ENCODE measurements around the gene GAS7. TPM values are rescaled to one million over a fixed set of nuclear protein-coding genes. Genes with fewer than 3 reads are reported as not detected.

GAS7 gene
- total and polyA plus RNA-seq, 2 of the 13 experiments (the other 11 are each of a cell fraction or from before 2014, with no cell fraction given) = 1.0 to 5.2 TPM

DNA sequence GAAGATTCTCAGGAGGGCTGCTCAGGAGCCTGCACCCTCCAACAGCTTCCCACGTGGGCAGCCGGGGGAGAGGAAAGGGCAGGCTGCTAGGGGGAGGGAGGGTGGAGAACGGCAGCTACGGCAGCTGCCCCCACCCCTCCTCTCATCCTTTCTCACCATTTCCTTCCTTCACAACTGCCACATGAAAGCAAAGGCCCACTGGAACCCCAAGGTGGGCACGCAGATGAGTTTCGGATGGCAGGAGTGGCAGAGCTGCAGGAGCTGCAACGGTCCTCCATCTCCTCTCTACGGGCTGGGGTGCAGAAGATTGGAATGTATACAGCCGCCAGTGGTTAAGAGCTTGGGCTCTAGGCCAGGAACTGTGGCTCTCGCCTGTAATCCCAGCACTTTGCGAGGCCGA is 77.7 kb downstream of the GAS7 start:
- Histone ChIP-seq H3K27me3 (ENCODE audit: control insufficient read depth in 1 of 2, insufficient read depth in 2 of 2, low read length in 2 of 2) (peaks cover 0 to 10% of the 10 kb centered on the region in 2 experiments; a peak in 1 of 5 replicates), H2AFZ (ENCODE audit: low read length) (no peak overlapping the region), H3K36me3 (replicated peaks in 1 of 2; ENCODE audit: control insufficient read depth in 1 of 2, insufficient read depth in 2 of 2, low read length in 2 of 2) (no peaks in the 10 kb centered on the region), H3K9ac (ENCODE audit: insufficient read depth, low read depth, low read length) (no peak overlapping the region), H4K20me1 (ENCODE audit: insufficient read depth, low read length) (no peaks in the 10 kb centered on the region), H3K4me2 (ENCODE audit: low read depth, low read length) (no peak overlapping the region), H3K4me1 (ENCODE audit: insufficient read depth, low read length) (no peaks in the 10 kb centered on the region), H3K9me3 (ENCODE audit: low read length) (no peaks in the 10 kb centered on the region), H3K79me2 (ENCODE audit: insufficient read depth, low read length) (no peaks in the 10 kb centered on the region), H3K4me3 (replicated peaks in 1 of 3; ENCODE audit: insufficient read depth in 1 of 3, low read depth in 2 of 3, low read length in 3 of 3) (no peak overlapping the region), H3K27ac (ENCODE audit: extremely low read length, insufficient read depth, low read length) (no peak overlapping the region)
- intact Hi-C loops (cut with micrococcal nuclease; ENCODE audit: unreplicated experiment) = no loop called here
- ATAC-seq (no peak), DNase-seq (ENCODE audit: low spot score) (no peak), FAIRE-seq (no peak)
- ChIA-PET POLR2A (no interaction called here), CTCF (ENCODE audit: low intra/inter-chr PET ratio, low total read pairs) (no interaction called here)
- no TSS peak for BruUV-seq (replicated peaks)
- in situ Hi-C loops (cut with HindIII; ENCODE audit: extremely low pct_ligation_motif_present, low pct_unique_long_range_greater_than_20kb) = loop anchor here (25.0 kb wide), 1 partner anchor 92 kb away; no protein-coding TSS in a partner anchor
- TF ChIP-seq ZSCAN29 (CRISPR knock-in tag; conservative IDR thresholded peaks at IDR 0.05) = no peak
- no peak for TF ChIP-seq ZNF468 (CRISPR knock-in tag; IDR thresholded peaks at IDR 0.05)
- TF ChIP-seq, protein P1, sequence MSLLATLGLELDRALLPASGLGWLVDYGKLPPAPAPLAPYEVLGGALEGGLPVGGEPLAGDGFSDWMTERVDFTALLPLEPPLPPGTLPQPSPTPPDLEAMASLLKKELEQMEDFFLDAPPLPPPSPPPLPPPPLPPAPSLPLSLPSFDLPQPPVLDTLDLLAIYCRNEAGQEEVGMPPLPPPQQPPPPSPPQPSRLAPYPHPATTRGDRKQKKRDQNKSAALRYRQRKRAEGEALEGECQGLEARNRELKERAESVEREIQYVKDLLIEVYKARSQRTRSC (CRISPR knock-in tag; IDR thresholded peaks at IDR 0.05; ENCODE audit: low read depth) = no peak
- TF ChIP-seq PHB2 (IDR thresholded peaks at IDR 0.05; ENCODE audit: partially characterized antibody) = no peak
- no peak for TF ChIP-seq FOXA1 (IDR thresholded peaks at IDR 0.05)
- no peak for TF ChIP-seq FOXA1 (CRISPR knock-in tag; IDR thresholded peaks at IDR 0.05)
- no peak for TF ChIP-seq TAF1 (CRISPR knock-in tag; IDR thresholded peaks at IDR 0.05)
- WGBS (ENCODE audit: low lambda C conversion rate) = 29% methylated on average over 7 of the region's 12 CpGs

DNA sequence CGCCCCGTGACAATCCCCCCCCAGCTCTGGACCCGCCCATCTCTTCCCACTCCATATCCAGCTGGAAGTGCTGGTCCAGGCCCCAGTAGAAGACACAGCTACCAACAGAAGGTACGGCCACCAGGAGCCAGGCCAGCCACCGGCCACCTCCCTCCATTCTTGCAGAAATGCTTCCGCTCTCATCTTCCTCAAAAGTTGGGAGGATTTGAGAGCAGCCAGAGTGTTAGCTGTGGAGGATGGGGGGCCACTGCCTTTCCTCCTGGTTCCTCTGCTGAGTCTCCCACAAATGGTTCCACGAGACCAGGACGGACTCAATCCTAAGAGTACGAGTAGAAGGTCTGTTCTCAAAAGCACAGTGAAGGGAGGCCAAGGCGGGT is 78.3 kb downstream of the GAS7 start:
- CTCF ChIA-PET (ENCODE audit: low intra/inter-chr PET ratio, low total read pairs) = no interaction called here
- FAIRE-seq = no peak
- H3K4me2 ChIP-seq (ENCODE audit: low read depth, low read length) = no peak overlapping the region

More for the DNA sequence above, 78.3 kb downstream of the GAS7 start:
- peaks cover 0 to 14% of the 10 kb centered on the region in 2 experiments; a peak in 1 of 5 replicates for H3K27me3 ChIP-seq (ENCODE audit: control insufficient read depth in 1 of 2, insufficient read depth in 2 of 2, low read length in 2 of 2)
- 28% methylated on average over 7 of the region's 10 CpGs for WGBS (ENCODE audit: low lambda C conversion rate)
- H4K20me1 ChIP-seq (ENCODE audit: insufficient read depth, low read length) = no peaks in the 10 kb centered on the region
- H3K79me2 ChIP-seq (ENCODE audit: insufficient read depth, low read length) = no peaks in the 10 kb centered on the region
- no peaks in the 10 kb centered on the region for H3K9me3 ChIP-seq (ENCODE audit: low read length)
- no peak overlapping the region for H3K4me3 ChIP-seq (replicated peaks in 1 of 3; ENCODE audit: insufficient read depth in 1 of 3, low read depth in 2 of 3, low read length in 3 of 3)
- in situ Hi-C loops (cut with HindIII; ENCODE audit: extremely low pct_ligation_motif_present, low pct_unique_long_range_greater_than_20kb) (loop anchor here (25.0 kb wide), 1 partner anchor 92 kb away; no protein-coding TSS in a partner anchor), intact Hi-C loops (cut with micrococcal nuclease; ENCODE audit: unreplicated experiment) (no loop called here)
- ATAC-seq = no peak
- no peak overlapping the region for H2AFZ ChIP-seq (ENCODE audit: low read length)
- H3K27ac ChIP-seq (ENCODE audit: extremely low read length, insufficient read depth, low read length) = no peak overlapping the region
- H3K9ac ChIP-seq (ENCODE audit: insufficient read depth, low read depth, low read length) = no peak overlapping the region
- TF ChIP-seq ZSCAN21 (CRISPR knock-in tag; IDR thresholded peaks at IDR 0.05; ENCODE audit: borderline replicate concordance) = no peak
- TF ChIP-seq AKNA (CRISPR knock-in tag; IDR thresholded peaks at IDR 0.05; ENCODE audit: borderline replicate concordance) = no peak
- TF ChIP-seq YEATS4 (CRISPR knock-in tag; IDR thresholded peaks at IDR 0.05; ENCODE audit: borderline replicate concordance) = no peak
- no peak for TF ChIP-seq ZNF792 (CRISPR knock-in tag; IDR thresholded peaks at IDR 0.05)
- no peak for TF ChIP-seq MTA1 (CRISPR knock-in tag; IDR thresholded peaks at IDR 0.05; ENCODE audit: borderline replicate concordance)
- TF ChIP-seq HNRNPUL1 (IDR thresholded peaks at IDR 0.05; ENCODE audit: low read depth, low read length) = no peak
- no peaks in the 10 kb centered on the region for H3K36me3 ChIP-seq (replicated peaks in 1 of 2; ENCODE audit: control insufficient read depth in 1 of 2, insufficient read depth in 2 of 2, low read length in 2 of 2)
- no peak for DNase-seq (ENCODE audit: low spot score)
- H3K4me1 ChIP-seq (ENCODE audit: insufficient read depth, low read length) = no peaks in the 10 kb centered on the region
- no TSS peak for BruUV-seq (replicated peaks)
- POLR2A ChIA-PET = no interaction called here
